ENCODE data around the gene RCL1.

GRCh38 chr9:4855841-4856240, 63.1 kb downstream of the RCL1 start:
- TF ChIP-seq GATA3 (IDR thresholded peaks at IDR 0.05; ENCODE audit: low read depth, low read length) (no peak), GATA2 (IDR thresholded peaks at IDR 0.05; ENCODE audit: low read depth, low read length) (peak; percentile 72)

Measured in SH-SY5Y (cell line).